ENCODE measurements around the gene KRT17. TPM values are rescaled to one million over a fixed set of nuclear protein-coding genes. Genes with fewer than 3 reads are reported as not detected.

Gene KRT17
- total and polyA plus RNA-seq, 2 of the 4 experiments (the other 2 are of a cell fraction): 2.5 to 4.6 TPM

DNA sequence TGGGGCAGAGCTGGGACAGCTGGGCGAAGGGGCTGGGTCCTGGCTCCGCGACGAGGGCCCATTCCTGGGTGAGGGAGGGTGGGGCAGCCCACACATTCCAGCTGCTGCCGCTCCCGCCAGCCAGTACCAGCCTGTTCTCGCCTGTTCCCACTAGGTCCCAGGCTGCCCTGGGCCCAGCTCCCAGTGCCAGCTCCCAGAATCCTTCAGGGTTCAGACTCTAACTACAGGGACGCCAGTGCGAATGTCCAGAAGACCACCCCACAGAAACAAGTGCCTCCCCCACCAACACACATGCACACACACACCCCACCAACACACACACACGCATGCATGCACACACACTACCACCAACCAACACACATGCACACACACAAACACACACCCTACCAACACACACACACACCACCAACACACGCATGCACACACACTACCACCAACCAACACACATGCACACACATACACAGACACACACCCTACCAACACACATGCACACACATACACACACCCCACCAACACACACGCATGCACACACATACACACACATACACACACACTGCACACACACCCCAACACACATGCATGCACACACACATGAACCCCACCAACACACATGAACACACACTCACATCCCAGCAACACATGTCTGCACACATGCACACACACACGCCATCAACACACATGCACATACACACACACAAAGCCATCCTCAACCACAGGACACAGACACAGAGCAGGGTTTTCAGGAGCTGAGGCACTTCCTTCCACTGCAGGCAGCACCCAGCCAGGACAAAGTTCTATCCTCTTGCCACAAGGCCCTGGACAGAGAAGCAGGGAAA, 27.5 kb upstream of the KRT17 start:
- no peak overlapping the region for H3K23ac ChIP-seq (ENCODE audit: low read depth, low read length)
- H3K14ac ChIP-seq (replicated peaks; ENCODE audit: low read depth, low read length): peak overlapping the region; percentile 58; the same call in 1 of the 2 replicates
- BruUV-seq (replicated peaks): no TSS peak
- no peak overlapping the region for H3K56ac ChIP-seq (ENCODE audit: extremely low read depth, insufficient read depth, low read length)
- H2BK120ac ChIP-seq (ENCODE audit: low read depth, low read length): no peak overlapping the region
- no peak overlapping the region for H2BK15ac ChIP-seq (ENCODE audit: low read depth, low read length)
- H3K9me3 ChIP-seq (ENCODE audit: control insufficient read depth, insufficient read depth, low read length): no peaks in the 10 kb centered on the region
- H3K4me3 ChIP-seq (ENCODE audit: insufficient read depth, low read depth, low read length): no peak overlapping the region
- H3K9ac ChIP-seq (ENCODE audit: low read depth, low read length): no peak overlapping the region
- peaks cover 10% of the 10 kb centered on the region for H3K4me1 ChIP-seq (ENCODE audit: control insufficient read depth, insufficient read depth, low read length)
- peaks cover 8% of the 10 kb centered on the region for H3K9me1 ChIP-seq (ENCODE audit: insufficient read depth, low read length)
- H3K18ac ChIP-seq (ENCODE audit: low read depth, low read length): no peak overlapping the region
- TF ChIP-seq RCOR1 (IDR thresholded peaks at IDR 0.05; ENCODE audit: insufficient replicate concordance, low read length) (no peak), CHD1 (IDR thresholded peaks at IDR 0.05; ENCODE audit: low read depth, low read length) (no peak), NFE2L2 (IDR thresholded peaks at IDR 0.05; ENCODE audit: low read depth, low read length) (no peak), MXI1 (IDR thresholded peaks at IDR 0.05; ENCODE audit: borderline replicate concordance, low read depth, low read length) (no peak), FOS (IDR thresholded peaks at IDR 0.05; ENCODE audit: low read depth, low read length) (no peak), POLR2A (IDR thresholded peaks at IDR 0.05; ENCODE audit: low read depth, low read length) (no peak), BHLHE40 (IDR thresholded peaks at IDR 0.05; ENCODE audit: low read depth, low read length) (no peak), RAD21 (IDR thresholded peaks at IDR 0.05; ENCODE audit: low read length) (no peak), MAZ (IDR thresholded peaks at IDR 0.05; ENCODE audit: borderline replicate concordance, low read depth, low read length) (no peak), SMC3 (IDR thresholded peaks at IDR 0.05; ENCODE audit: low read depth, low read length) (no peak), MAFK (IDR thresholded peaks at IDR 0.05; ENCODE audit: low read depth, low read length) (no peak)
- TF ChIP-seq, protein P1, sequence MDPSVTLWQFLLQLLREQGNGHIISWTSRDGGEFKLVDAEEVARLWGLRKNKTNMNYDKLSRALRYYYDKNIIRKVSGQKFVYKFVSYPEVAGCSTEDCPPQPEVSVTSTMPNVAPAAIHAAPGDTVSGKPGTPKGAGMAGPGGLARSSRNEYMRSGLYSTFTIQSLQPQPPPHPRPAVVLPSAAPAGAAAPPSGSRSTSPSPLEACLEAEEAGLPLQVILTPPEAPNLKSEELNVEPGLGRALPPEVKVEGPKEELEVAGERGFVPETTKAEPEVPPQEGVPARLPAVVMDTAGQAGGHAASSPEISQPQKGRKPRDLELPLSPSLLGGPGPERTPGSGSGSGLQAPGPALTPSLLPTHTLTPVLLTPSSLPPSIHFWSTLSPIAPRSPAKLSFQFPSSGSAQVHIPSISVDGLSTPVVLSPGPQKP (IDR thresholded peaks at IDR 0.05; ENCODE audit: borderline replicate concordance, low read depth, low read length): no peak
- TF ChIP-seq, protein P2, sequence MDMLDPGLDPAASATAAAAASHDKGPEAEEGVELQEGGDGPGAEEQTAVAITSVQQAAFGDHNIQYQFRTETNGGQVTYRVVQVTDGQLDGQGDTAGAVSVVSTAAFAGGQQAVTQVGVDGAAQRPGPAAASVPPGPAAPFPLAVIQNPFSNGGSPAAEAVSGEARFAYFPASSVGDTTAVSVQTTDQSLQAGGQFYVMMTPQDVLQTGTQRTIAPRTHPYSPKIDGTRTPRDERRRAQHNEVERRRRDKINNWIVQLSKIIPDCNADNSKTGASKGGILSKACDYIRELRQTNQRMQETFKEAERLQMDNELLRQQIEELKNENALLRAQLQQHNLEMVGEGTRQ (IDR thresholded peaks at IDR 0.05; ENCODE audit: low read depth, low read length): no peak
- TF ChIP-seq, protein P3, sequence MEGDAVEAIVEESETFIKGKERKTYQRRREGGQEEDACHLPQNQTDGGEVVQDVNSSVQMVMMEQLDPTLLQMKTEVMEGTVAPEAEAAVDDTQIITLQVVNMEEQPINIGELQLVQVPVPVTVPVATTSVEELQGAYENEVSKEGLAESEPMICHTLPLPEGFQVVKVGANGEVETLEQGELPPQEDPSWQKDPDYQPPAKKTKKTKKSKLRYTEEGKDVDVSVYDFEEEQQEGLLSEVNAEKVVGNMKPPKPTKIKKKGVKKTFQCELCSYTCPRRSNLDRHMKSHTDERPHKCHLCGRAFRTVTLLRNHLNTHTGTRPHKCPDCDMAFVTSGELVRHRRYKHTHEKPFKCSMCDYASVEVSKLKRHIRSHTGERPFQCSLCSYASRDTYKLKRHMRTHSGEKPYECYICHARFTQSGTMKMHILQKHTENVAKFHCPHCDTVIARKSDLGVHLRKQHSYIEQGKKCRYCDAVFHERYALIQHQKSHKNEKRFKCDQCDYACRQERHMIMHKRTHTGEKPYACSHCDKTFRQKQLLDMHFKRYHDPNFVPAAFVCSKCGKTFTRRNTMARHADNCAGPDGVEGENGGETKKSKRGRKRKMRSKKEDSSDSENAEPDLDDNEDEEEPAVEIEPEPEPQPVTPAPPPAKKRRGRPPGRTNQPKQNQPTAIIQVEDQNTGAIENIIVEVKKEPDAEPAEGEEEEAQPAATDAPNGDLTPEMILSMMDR (conservative IDR thresholded peaks at IDR 0.05; ENCODE audit: low read depth, low read length): no peak
- peak overlapping the region; percentile 62 for H2BK5ac ChIP-seq (ENCODE audit: low read depth, low read length, poor library complexity, severe bottlenecking)
- ChIA-PET CTCF (interaction anchor here (1.7 to 3.8 kb wide), 3 partner anchors 11 to 103 kb away, joined by 4 to 36 read pairs (median 17); no protein-coding TSS in a partner anchor), POLR2A (ENCODE audit: unreplicated experiment) (no interaction called here)
- H4K5ac ChIP-seq (ENCODE audit: low read depth, low read length): no peak overlapping the region
- H3K79me1 ChIP-seq (ENCODE audit: low read depth in 1 of 2, low read length in 2 of 2): no peaks in the 10 kb centered on the region
- dilution Hi-C loops (cut with HindIII; ENCODE audit: low sequenced_read_pairs, unreplicated experiment) (no loop called here), in situ Hi-C loops (cut with MboI; ENCODE audit: low sequenced_read_pairs) (loop anchor here (25.0 kb wide), 1 partner anchor 1290 kb away; the partner anchor contains the start of gene GJD3), intact Hi-C loops (cut with micrococcal nuclease) (no loop called here)
- no peak overlapping the region for H3K27ac ChIP-seq (ENCODE audit: insufficient read depth, low read length)
- H4K20me1 ChIP-seq (ENCODE audit: insufficient read depth, low read length): no peaks in the 10 kb centered on the region
- H2AFZ ChIP-seq (replicated peaks; ENCODE audit: low read length, poor library complexity): peak overlapping the region; percentile 69
- H3K4me2 ChIP-seq (ENCODE audit: low read depth, low read length): no peak overlapping the region
- H3K27me3 ChIP-seq (ENCODE audit: control insufficient read depth, insufficient read depth, low read length): no peaks in the 10 kb centered on the region; the same call in 1 of the 2 replicates
- no peak overlapping the region for H4K8ac ChIP-seq (ENCODE audit: low read depth in 2 of 2, low read length in 2 of 2)
- ATAC-seq (ENCODE audit: low read depth): no peak
- no peak overlapping the region for H4K91ac ChIP-seq (ENCODE audit: insufficient read depth, low read depth, low read length)
- no peak overlapping the region for H2AK9ac ChIP-seq (replicated peaks; ENCODE audit: low read depth, low read length, poor library complexity)
- H2BK20ac ChIP-seq (ENCODE audit: low read depth, low read length): no peak overlapping the region
- no peaks in the 10 kb centered on the region for H3K36me3 ChIP-seq (ENCODE audit: control insufficient read depth, insufficient read depth, low read length)
- no peak overlapping the region for H2AK5ac ChIP-seq (ENCODE audit: low read depth, low read length)
- H3K4ac ChIP-seq (ENCODE audit: low read depth, low read length): no peak overlapping the region
- DNase-seq: no peak
- WGBS, 2 experiments (ENCODE audit: extremely low coverage in 2 of 2, insufficient read length in 1 of 2): 93% methylated on average over 5 of the region's 13 CpGs; no CpG with 5 or more reads in 1 of the 2 experiments

All from IMR-90 (cell line).